Stimulated activated CD4-positive, alpha-beta T cell treated with anti-CD3 and anti-CD28 coated beads, Interleukin-4, amount 100 ng/mL, for 4 hours (primary cell): Measurements from ENCODE around the gene FBXO3.
"Not testable (repeated sequence)": the region's sequence is repeated elsewhere in the genome, so short reads cannot be mapped to it uniquely, and the experiment has no call there.

Source experiments
- DNase-seq, 2 experiments: peaks; one replicate each; pipeline ENCODE4 v3.0.0-alpha.2; 2020

Gene FBXO3

DNA sequence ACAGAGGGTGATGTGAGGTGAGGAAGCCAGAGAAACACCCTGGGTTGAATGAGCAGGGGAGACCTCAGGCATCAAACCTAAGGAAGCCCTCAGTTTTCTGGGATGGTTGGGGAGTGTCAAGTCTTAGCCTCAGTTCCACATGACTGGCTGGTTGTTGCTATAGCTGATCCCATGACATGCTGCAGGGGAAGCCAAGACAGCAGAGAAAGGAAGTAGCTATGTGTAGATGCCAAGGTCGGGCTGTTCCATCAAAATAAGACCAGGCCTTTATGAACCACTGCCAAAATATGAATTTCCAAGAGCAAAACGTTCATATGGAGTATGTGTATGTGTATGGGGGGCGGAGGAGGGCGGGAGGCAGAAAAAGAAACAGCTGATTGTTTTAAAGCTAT lies 49.7 kb downstream of the FBXO3 start:
- DNase-seq: no peak

DNA sequence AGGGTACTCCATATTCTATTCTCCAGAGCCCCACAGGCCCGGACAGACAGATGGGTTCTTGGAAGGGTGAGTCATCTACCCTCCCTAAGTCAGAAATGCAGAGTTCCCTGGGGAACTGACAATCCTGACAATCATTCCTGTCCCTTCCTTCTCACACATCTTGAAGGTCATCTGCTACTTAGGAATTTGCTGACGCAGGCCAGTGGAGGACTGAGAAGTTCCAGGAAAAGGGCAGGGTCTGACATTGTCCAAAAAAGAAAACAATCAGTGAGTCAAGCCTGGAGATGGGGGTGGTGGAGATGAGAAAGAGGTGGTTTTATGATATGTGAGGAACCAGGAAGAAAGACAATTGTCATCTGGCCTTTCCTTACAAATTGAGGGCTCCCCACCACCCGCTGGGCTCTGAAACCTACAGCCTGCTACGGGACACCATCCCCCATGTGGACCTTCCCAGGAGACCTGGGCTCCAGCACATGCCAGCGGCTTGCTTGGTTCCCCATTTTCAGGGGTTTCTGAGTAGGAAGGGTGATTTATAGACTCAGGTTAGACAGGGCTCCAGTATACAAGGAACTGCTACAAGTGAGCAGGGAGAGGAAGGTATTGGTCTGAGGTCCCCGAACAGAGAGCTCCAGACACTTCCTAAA lies 51.0 kb downstream of the FBXO3 start:
- DNase-seq: no peak

DNA sequence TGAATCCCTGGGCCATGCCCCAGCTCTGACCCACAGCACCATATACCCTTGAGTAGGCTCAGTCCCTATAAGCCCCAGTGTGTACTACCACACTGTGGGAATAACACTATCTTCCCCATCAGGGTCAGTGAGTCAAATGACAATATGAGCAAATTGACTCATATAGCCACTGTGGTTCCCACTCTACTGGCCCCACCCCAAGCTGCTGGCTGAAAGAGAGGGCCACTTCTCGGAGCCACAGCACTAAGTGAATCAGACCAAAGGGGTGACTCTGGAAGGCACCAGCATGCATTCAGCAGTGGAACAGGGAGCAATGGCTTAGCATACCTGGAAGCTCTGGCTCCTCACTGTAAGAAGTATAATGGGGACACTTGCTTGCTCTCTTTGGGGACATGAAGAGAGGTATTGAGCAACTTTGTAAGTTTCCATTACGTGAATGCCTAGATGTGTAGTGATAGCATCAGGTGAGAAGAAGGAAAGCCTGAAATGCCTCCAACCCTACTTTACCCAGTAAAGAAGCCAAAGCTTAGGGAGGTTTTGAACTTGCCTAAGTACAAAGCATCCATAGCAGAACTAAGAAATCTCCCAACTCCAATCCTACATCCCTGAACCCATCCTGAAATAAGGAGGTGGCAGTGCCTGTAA lies 51.6 kb downstream of the FBXO3 start:
- DNase-seq: no peak

DNA sequence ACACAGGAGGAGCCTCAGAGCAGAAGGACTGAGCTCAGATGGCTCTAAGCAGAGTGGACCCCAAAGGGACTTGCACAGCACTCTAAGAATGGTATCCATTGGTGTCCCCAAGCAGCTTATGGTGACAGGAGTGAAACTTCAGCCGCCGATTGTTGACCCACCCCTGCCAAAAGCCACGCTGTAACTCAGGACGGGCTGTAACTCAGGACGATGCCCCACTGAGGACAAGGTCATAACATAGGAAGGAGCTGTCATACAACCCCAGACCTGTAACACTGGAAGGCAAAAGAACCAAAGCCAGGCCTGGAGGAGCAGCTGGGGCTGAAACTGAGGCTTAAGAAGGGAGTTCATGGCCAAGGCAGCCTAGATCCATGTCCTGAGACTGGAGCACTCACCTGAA lies 52.3 kb downstream of the FBXO3 start:
- DNase-seq: no peak

DNA sequence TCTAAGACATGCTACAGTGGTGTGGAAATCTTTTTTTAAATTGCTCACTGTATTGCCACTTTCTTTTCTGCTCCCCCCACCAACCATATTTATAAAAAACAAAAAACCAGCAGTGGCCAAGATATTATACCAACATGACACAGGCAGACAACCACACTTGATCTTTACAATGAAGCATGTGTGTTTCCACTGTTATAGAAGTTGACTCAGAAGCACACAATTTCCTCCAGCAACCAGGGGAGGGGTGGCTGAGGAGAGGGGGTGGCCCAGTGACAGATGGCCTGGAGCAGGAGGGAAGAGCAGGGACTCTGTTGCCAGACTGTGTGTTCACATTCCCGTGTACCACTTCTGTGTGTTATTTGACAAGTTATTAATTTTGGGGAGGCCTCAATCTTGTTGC lies 52.9 kb downstream of the FBXO3 start:
- no peak for DNase-seq

DNA sequence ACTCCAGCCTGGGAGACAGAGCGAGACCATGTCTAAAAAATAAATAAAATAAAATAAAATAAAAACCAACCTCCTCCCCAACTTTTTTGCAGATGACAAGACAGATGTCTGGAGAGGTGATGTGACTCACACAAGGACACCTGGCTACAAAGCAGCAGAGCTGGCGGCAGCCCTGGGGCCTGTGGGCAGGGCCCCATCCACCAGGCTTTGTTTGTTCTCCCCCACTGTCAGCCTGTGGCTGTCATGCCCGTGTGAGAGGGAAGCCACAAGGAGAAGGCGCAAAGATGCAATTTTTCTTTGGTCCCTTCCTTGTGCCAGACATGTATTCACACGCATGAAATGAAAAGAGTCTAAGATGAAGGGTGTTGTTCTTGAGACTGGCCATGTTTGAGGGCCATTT lies 54.7 kb downstream of the FBXO3 start:
- DNase-seq: no peak

DNA sequence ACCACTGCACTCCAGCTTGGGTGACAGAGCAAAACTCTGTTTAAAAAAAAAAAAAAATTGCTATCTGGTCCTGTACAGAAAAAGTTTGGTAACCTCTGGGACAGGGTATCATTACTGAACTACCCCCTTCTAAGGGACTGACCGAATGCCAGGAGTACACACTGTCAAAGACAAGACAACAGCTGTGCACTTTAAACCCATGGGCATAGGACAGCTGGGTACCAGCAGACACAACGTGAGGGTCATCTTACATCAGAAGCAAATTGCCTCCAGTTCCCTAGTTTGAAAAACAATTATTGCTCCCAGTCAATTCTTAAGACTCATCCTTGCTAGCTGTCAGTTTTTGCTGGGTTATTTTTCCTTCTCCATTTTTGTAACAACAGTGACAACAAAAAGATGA lies 55.9 kb downstream of the FBXO3 start:
- no peak for DNase-seq

DNA sequence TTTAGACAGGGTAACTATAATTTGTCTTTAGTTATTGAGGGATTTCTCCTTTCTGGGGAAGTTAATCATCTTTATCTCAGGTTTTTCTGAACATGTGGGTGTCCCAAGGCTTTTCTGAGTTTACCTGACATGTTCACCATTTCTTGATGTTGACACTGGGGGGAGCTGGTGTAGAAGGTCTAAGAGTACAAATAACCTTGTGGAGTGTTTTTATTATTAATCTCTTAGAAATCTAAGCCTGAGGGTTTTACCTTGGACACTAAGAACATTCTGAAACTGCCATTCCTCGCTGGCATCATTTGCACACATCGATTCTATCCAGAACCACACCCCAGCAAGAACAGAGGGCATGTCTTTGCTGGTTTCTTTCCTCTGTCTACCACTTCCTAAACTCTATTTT lies 58.1 kb downstream of the FBXO3 start:
- DNase-seq: no peak

DNA sequence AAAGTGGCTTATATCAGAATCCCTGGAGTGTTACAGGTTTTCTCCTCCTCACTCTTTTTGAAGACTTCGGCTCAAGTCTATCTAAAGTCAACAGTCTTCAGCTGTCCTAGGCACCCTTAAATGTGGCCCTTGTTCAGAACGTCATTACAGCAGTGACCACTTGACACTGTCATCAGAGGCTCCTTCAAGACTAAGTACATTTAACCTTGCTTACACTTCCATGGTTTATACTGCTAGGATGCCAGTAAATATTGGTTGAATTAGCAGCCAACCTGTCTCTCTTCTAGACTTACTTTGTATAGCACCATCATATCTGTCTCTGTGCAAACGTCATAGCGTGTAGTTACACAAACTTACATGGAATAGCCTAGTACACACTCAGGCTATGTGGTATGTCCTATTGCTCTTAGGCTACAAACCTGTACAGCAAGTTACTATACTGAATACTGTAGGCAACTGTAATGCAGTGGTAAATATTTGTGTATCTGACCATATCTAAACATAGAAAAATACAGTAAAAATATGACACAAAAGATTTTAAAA lies 60.4 kb downstream of the FBXO3 start:
- no peak for DNase-seq

DNA sequence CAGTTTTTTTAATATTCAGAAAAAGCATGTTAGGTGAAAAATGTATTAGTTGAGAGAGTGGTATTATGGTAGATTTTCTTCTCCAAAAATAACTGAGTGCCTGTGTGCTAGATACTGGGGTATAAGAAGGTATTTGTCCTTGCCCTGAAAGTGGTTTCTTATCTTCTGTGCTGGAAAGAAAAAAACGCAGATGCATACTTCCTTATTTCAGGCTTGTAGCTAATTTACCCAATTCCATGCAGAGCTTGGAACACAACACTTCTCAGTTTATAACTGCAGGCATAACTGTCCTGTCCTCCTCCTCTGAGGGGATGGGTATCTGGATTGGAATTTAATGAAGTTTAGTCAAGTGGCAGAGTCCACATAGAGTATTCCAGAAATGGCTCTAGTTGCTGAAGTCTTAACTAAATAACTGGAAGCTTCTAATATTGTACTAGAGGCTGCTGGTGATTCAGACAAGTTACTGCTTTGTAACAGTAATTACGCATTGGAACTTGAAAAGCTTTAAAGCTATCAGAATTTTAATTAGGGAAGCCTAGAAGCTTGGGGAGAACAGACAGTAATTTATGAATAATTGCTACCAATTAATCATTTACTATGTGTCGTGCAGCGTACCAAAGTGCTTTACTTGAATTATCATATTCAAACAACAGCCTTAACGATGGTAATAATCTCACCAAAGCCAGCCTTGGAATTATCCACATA lies 61.0 kb downstream of the FBXO3 start:
- no peak for DNase-seq

DNA sequence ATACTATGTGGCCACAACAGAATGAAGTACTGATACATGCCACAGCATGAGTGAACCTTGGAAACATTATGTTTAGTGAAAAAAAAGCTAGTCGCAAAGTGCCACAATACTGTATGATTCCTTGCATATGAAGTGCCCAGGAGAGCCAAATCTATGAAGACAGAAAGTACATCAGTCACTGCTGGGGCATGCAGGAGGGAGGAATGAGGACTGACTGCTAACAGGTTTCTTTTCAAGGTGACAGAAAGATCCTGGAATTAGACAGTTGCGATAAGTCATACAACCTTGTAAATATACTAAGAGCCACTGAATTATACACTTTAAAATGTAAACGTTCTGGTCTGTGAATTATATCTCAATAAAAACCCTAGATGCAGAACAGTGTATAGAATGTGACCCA lies 61.9 kb downstream of the FBXO3 start:
- DNase-seq: no peak

DNA sequence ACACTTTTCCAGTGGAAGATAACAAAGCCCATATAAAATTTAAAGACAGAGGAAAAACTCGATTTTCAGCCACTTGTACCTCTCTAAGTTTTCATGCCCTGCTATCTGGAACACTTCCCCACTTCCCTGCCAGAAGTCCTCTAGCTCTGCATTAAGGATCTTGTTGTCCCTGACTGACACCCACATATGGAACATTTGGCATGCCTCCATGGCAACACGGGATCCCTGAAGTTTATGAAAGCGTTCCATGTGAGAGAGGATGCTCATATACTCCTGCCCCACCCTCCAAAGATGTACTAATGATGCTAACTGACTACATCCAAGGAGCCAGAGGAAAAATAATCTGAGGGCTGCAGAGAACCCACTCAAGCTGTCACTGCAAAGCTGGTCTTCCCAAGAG lies 64.9 kb downstream of the FBXO3 start:
- DNase-seq: no peak

DNA sequence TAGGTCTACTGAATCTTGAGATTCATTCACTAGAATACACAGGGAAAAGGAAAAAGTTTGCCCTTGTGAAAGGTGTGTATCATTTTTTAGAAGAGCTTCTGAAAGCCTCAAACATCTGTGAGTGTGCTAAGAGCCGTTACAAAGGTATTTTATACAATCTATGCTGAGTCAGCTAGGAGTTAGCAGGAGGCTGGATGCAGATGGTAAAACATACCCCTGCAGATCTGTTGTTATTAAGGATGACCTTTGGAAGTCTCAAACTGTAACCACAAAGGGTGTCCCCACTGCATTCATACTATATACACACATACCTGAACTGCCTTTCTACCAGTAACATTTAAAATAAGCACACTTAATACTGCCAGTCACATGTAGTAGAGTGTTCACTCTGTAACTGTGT lies 65.3 kb downstream of the FBXO3 start:
- DNase-seq: no peak

DNA sequence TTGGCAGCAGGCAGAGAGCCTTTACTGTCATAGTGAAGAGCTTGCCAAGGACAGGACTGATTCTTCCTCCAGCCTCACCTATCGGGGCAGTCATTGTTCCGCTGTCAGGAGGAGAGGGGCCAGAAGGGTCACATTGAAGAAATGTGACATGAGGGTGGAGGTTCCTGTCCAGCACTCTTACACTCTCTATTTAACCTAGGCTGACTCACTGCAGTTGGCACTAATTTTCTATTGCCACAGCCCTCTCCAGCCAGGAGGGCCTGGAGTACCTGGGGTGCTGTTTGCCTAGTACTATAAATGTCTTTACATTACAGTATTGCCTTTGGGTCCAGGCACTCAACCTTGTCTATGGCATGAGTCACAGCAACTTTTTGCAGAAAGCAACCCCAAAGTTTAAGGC lies 66.5 kb downstream of the FBXO3 start:
- not testable (repeated sequence) for DNase-seq

DNA sequence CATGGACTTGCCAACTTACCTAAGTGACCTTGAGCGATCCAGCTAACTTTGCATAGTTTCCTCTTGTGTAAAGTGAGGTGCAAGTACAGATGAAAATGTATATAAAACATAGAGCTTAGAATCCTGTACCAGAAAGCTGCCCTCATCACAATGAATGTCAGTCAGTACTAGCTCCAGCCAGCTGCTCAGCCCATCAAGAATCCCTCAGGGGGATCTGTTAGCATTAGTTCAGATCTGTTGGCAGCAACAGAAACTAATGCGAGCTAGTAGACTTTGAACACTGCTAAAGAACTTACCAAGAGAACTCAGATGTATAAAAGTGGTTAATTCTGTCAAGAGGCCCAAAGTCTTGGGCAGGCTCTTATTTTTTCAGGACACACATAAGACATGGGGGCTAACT lies 67.4 kb downstream of the FBXO3 start:
- DNase-seq: no peak

DNA sequence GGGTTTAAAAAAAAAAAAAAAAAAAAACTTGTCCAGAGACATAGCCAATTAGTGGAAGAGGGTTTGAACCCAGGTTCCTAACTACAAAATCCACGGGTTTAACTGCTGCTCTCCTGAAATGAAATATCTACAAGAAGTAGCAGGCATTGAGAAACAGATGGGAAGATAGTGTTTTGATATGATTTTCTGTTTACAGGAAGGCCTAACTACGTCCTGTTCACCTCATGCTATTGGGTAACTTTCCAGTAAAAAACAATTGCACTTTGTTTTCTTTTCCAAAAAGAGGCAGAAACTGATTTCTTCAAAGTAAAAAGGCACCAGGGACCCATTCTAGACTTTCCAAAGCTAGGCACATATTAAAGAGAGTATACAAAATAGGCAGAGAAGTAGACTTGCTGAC lies 67.8 kb downstream of the FBXO3 start:
- no peak for DNase-seq

DNA sequence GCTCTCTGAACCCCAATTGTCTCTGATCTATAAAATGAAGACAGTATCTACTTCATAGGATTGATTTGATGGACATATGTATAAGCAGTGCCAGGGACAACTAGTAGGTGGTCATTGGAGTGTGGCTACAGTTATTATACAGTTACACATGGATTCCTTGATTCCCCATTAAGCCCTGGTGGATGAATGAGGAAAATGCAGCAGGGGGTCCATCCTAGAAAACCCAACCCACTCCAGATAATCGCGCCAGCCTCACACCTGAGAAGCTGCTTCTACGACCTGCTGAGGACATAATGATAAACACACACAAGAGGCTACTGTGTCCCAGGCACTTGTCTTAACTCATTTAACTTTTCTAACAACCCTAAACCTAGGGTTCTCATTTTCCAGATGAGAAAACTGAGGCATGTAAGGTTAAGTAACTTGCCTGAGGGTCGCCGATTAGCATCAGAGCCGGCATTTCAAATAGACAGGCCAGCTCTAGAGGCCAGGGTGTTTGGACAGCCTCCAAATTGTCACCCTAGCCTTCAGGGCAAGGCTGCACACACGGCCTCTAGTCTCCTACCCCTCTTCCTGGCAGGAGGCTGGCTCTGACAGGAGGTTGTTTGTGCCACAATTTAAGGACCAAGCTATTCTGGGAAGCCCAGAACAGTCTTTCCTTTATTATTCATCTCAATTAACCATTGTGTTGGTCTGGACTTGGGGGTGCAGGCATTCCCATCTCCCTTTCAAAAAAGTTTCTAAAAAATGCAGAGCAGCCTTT lies 69.9 kb downstream of the FBXO3 start:
- DNase-seq: no peak

DNA sequence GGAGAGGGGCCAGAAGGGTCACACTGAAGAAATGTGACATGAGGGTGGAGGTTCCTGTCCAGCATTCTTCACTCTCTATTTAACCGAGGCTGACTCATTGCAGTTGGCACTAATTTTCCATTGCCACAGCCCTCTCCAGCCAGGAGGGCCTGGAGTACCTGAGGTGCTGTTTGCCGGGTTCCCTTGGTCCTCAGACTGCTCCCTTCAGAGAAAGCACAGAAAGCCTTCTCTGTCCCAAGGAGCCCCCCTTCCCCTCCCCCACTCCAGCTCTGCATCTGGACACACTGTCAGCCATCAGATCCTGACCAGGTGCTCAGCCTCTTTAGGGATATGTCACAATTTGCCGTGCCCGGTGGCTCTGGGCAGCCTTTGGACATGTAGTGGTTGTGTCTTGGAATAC lies 70.5 kb downstream of the FBXO3 start:
- DNase-seq: no peak

DNA sequence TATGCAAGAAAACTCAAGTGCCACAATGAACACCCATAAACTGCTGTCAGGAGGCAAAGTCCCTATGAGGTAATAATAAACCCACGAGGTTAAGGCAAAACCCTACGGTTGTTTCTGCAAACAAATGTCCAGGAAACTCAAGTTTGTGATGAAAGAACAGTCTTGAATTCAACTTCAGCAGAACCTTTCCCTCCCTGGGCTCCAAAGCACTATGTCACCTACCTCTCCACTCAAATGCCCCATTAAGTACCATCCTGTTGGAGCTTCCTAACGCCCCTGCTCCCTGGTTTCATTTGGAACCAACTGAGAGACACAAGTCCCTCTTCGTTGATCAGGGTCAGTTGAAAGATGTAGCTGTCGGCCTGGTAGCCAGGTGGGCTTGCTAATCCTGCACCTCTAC lies 71.1 kb downstream of the FBXO3 start:
- DNase-seq: no peak

DNA sequence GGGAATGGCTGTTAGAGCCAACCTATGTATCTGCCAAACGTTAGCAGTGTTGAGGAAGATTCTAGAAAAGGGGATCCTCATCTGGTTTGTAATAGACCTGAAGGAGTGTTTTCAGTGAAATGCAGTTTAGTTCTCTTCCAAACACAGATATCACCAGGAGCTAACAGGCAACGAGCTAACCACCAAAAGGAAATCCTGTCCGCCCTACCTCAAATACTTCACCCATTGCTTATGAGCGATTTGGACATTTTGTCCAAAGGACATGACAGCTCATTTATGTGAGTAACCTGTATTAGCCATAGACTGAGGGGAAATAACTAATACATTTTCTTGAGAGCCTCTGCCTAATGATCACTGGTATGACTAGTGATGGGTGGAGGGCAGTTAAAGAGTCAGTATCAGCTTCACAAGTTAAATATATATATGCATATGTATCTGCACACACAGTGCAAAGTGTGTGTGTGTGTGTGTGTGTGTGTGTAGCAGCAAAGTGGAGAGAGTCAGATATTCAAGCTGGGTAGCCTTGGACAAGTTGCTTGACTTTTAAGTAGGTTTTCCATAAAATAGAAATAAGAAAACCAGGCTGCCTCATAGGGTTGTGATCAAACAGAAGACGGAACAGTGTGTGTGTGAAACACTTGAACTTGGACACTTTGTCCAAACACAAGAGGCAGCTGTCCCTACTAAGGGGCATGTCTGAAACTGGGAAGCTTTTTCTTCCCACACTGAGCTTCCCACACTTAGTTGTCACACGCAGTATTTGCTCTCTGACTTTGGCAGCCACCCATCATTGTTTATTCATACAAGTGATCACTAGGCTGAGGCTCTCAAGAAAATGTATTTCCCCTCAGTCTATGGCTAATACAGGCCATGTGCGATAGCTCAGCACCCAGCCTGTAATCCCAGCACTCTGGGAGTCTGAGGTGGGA lies 72.8 kb downstream of the FBXO3 start:
- no peak for DNase-seq

DNA sequence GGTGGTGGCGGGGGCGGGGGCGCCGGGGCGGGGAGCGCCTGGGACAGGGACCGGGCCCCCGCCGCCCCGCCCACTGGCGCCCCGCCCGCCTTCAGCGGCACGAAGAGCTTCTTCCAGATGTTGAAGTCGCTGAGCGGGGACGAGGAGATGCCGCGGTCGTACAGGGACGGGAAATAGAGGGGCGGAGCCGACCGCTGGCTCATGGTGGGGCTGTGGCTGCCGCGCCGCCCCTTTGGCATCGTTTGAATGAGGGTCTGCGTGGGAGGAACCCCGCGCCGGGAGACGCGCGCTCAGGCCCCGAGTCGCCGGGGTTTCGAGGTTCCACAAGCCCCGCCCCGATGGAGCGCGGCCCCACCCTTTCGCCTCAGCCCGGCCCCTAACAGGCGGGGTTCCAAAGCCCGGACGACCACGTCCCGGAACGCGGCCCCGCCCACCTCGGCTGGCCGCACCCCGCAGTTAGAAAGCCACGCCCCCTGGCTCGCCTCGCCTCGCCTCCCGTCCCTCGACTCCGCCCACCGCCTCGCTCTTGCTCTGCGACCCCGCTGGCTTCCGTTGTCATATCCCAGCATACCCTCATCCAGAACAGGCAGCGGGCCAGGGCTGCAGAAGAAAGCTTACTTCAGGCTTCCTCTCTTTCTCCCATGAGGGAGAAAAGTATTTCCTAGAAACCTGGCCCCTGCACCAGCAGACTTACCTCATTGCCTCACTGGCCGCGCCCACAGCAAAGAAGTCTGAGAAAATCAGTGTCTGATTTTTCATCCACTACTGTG lies 73.6 kb downstream of the FBXO3 start, which contains the start of gene C11orf91:
Gene C11orf91, minus strand, starts transcription at position 325 of the 770 bp plus-strand sequence. Its CDS starts 86 bp downstream, at position 239.
- peak; percentile 91 to 93 for DNase-seq
